Measurements from ENCODE around the gene IFRD2.
"Not testable (repeated sequence)": the region's sequence is repeated elsewhere in the genome, so short reads cannot be mapped to it uniquely, and the experiment has no call there.

IFRD2 gene

DNA sequence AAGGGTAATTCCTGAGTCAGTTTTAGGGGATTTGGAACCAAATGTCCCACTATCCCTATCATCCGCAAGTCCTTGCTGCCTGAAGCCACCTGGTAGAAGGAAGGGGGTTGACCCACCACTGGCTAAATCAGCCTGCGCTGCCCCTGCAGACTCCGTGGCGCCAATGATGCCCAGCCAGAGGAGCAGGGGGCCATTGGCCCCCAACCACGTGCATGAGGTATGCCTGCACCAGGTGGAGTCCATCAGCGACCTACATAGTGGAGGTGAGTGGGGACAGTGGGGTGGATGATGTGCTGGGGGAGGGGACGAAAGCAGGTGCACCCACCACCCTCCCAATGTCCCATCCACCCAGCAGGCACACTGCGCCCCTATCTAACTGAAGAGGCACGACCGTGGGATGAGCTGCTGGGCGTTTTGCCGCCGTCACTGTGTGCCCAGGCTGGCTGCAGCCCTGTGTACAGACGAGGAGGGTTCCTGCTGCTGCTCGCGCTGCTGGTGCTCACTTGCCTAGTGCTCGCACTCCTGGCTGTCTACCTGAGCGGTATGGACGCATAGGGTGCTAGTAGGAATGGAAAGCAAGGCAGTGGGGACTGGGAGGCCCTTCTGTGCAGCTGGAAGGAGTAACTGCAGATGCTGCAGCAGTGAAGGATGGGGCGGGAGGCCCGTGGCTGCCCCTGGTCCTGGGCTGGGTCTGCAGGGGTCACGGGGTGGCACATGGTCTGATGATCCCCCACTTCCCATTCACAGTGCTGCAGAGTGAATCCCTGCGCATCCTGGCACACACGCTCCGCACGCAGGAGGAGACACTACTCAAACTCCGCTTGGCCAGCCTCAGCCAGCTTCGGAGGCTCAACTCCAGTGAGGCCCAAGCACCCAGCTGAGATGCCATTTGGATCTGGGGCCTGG, 5.7 kb downstream of the IFRD2 start:
- TF ChIP-seq, protein P1, sequence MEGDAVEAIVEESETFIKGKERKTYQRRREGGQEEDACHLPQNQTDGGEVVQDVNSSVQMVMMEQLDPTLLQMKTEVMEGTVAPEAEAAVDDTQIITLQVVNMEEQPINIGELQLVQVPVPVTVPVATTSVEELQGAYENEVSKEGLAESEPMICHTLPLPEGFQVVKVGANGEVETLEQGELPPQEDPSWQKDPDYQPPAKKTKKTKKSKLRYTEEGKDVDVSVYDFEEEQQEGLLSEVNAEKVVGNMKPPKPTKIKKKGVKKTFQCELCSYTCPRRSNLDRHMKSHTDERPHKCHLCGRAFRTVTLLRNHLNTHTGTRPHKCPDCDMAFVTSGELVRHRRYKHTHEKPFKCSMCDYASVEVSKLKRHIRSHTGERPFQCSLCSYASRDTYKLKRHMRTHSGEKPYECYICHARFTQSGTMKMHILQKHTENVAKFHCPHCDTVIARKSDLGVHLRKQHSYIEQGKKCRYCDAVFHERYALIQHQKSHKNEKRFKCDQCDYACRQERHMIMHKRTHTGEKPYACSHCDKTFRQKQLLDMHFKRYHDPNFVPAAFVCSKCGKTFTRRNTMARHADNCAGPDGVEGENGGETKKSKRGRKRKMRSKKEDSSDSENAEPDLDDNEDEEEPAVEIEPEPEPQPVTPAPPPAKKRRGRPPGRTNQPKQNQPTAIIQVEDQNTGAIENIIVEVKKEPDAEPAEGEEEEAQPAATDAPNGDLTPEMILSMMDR (conservative IDR thresholded peaks at IDR 0.05): no peak

GRCh38 chr3:50284121-50284520, 8.1 kb downstream of the IFRD2 start:
- not testable (repeated sequence) for H3K27ac ChIP-seq

More for the DNA sequence above, 5.7 kb downstream of the IFRD2 start:
- H3K27ac ChIP-seq: no peak overlapping the region

DNA sequence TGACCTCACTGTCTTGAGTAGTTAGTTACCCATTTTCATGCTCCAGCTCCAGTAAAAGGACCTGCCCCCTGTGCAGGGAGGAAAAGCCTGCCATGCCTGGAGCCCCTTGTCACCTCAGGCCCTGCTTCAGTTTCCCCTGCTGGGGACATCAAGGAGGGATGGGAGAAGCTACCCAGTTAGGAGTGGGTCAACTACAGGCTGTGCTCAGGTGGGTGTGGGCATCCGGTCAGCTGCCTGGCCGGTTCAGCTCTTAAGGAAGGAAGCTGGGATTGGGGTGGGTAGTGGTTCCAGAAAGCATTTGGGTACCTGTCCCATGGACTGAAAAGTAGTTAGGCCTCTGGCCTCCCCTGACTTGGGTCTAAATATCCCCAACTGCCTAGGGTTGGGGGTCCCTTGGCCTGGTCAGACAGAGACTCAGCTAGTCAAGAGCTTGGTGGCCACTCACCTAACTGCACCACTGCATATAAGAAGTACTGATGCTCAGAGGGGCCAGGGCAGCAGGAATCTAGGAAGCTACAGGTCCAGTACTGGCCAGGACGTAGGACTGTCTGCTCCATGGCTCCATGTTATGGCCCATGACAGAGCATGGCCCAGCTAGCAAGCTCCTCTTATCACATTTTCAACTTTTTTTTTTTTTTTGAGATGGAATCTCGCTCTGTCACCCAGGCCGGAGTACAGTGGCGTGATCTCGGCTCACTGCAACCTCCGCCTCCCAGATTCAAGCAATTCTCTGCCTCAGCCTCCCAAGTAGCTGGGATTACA, 12.8 kb downstream of the IFRD2 start:
- TF ChIP-seq, protein P1 (conservative IDR thresholded peaks at IDR 0.05): no peak
- no peak overlapping the region for H3K27ac ChIP-seq

DNA sequence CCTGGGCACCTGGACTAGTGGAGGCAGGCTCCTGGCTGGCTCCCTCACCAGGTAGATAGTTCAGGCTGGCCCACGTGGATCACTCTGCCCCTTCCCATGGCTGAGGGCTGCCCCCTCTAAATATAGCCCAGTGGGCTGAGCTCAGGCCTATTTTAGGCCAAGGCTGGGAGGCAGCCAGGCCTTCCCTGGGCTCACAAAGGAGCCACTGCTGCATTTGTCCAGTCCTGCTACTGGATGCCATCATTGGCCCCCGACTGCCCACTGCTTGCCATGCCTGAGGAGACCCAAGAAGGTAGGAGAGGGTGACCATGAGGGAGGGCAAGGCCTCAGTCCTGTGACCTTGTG, 13.4 kb downstream of the IFRD2 start, which contains the start of gene LSMEM2:
Gene LSMEM2, plus strand, starts transcription at position 208 of the 345 bp plus-strand sequence. Its CDS starts 27 bp downstream, at position 235.
- TF ChIP-seq, protein P1 (conservative IDR thresholded peaks at IDR 0.05): no peak
- H3K27ac ChIP-seq: no peak within 1 kb of the TSS

- TF ChIP-seq, protein P1 (conservative IDR thresholded peaks at IDR 0.05): no peak
- no peak overlapping the region for H3K27ac ChIP-seq
These were observed 13.9 kb downstream of the IFRD2 start for GRCh38 chr3:50278123-50278879.

DNA sequence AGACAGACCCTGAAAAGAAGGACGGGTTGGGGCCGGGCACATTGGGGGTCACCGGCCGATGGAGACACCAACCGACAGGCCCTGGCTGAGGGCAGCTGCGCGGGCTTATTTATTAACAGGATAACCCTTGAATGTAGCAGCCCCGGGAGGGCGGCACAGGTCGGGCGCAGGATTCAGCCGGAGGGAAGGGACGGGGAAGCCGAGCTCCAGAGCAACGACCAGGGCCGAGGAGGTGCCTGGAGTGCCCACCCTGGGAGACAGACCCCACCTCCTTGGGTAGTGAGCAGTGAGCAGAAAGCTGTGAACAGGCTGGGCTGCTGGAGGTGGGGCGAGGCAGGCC, 15.5 kb downstream of the IFRD2 start:
- TF ChIP-seq, protein P1 (conservative IDR thresholded peaks at IDR 0.05): no peak
- no peak overlapping the region for H3K27ac ChIP-seq

- no peak overlapping the region for H3K27ac ChIP-seq
- TF ChIP-seq, protein P1 (conservative IDR thresholded peaks at IDR 0.05): no peak
These were observed 16.1 kb downstream of the IFRD2 start for GRCh38 chr3:50275996-50276761.
